HL-60 (cell line): ENCODE measurements around the gene CD19.

Experiments
- DNase-seq, 2 experiments: peaks; one replicate each; pipeline ENCODE4 v3.0.0-alpha.2; 2010 to 2020; ENCODE audit warnings: low read depth in 1 of 2, low spot score in 1 of 2
- H3K27ac ChIP-seq: fragments of 250-450 bp; sonication (Bioruptor Pico); replicated peaks from 2 replicates; pipeline ENCODE4 v1.5.1; 2020; ENCODE audit warnings: mild to moderate bottlenecking, moderate library complexity
- H3K27me3 ChIP-seq: fragments of 250-450 bp; sonication (Bioruptor Pico); 2 replicates; pipeline ENCODE4 v1.5.1; 2021; ENCODE audit warnings: mild to moderate bottlenecking, moderate library complexity; ENCODE audit not compliant: insufficient read depth, poor library complexity, severe bottlenecking
- H3K4me3 ChIP-seq: replicated peaks from 2 replicates; pipeline ENCODE4 v1.5.1; 2011; ENCODE audit warnings: mild to moderate bottlenecking, control low read depth, low read length; ENCODE audit not compliant: insufficient read depth
- CTCF ChIP-seq: IDR thresholded peaks from one replicate; pipeline ENCODE4 v1.5.1; 2011; ENCODE audit warnings: low read length, control low read depth, inconsistent platforms; ENCODE audit not compliant: insufficient read depth
- GABPA ChIP-seq: IDR thresholded peaks from 2 replicates; pipeline ENCODE4 v1.6.1; 2012; ENCODE audit warnings: low read depth
- POLR2AphosphoS5 ChIP-seq: IDR thresholded peaks from 2 replicates; pipeline ENCODE4 v1.6.1; 2012; ENCODE audit warnings: low read depth
- REST ChIP-seq: IDR thresholded peaks from 2 replicates; pipeline ENCODE4 v1.6.1; 2012; ENCODE audit warnings: low read depth; ENCODE audit not compliant: insufficient replicate concordance
- SPI1 ChIP-seq: IDR thresholded peaks from 2 replicates; pipeline ENCODE4 v1.6.1; 2012; ENCODE audit warnings: low read depth, mild to moderate bottlenecking, borderline replicate concordance

The CD19 gene

GRCh38 chr16:28927815-28928214, 4.0 kb upstream of the CD19 start:
- H3K27ac ChIP-seq, result no peak overlapping the region
- no peaks in the 10 kb centered on the region for H3K27me3 ChIP-seq
- TF ChIP-seq REST (no peak), POLR2AphosphoS5 (no peak), SPI1 (no peak), GABPA (no peak), CTCF (no peak)
- no peak for DNase-seq
- H3K4me3 ChIP-seq, result no peak overlapping the region

DNA sequence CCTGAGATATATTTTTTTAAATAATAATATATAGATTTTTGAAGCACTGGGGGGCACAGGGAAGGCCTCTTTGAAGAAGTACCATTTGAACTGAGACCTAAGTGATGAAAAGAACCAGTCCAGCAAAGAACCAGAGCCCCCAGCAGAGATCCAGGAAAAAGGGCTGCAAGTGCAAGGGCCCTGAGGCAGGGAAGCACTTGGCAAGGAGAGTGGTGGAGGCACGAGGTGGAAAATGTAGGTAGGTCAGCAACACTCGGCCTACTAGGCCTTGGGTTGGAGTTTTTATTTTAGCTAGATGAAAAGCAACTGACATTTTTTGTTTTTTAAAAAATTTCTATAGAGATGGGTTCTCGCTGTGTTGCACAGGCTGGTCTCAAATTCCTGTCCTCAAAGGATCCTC, 1.6 kb upstream of the CD19 start:
- no peak for DNase-seq
- TF ChIP-seq REST (no peak), POLR2AphosphoS5 (no peak), GABPA (no peak), SPI1 (no peak), CTCF (no peak)
- H3K27ac ChIP-seq, result peak overlapping the region; percentile 72

DNA sequence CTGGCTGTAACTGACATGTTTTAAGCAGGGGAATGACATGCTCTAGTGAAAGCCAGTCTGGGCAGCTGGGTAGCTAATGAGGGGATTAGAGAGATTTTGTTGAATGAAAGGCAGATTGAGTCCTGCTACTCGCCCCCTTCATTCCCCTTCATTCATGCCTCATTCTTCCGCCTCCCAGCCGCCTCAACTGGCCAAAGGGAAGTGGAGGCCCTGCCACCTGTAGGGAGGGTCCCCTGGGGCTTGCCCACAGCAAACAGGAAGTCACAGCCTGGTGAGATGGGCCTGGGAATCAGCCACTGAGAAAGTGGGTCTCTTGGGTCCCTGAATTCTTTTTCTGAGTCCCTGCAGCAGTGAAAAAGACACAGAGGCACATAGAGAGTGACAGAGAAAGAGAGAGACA, 1.1 kb upstream of the CD19 start:
- Histone ChIP-seq H3K27ac (peak overlapping the region; percentile 72), H3K27me3 (no peaks in the 10 kb centered on the region), H3K4me3 (no peak overlapping the region)
- TF ChIP-seq SPI1, result peak; percentile 95
- peak; percentile 33; the same call in 1 of the 2 replicates for TF ChIP-seq POLR2AphosphoS5
- TF ChIP-seq REST, result no peak
- peak in 1 of 2 experiments; percentile 86 for DNase-seq

More for the DNA sequence above, 1.6 kb upstream of the CD19 start:
- Histone ChIP-seq H3K4me3 (no peak overlapping the region), H3K27me3 (no peaks in the 10 kb centered on the region)
